ENCODE measurements around the gene PIH1D2.
"Not testable (repeated sequence)": the region's sequence is repeated elsewhere in the genome, so short reads cannot be mapped to it uniquely, and the experiment has no call there.

PIH1D2 gene

GRCh38 chr11:112051768-112052167 lies 22.0 kb downstream of the PIH1D2 start:
- no peak for DNase-seq (ENCODE audit: low read depth, low spot score)

GRCh38 chr11:112050721-112051120 lies 23.1 kb downstream of the PIH1D2 start:
- DNase-seq (ENCODE audit: low read depth, low spot score): no peak

DNA sequence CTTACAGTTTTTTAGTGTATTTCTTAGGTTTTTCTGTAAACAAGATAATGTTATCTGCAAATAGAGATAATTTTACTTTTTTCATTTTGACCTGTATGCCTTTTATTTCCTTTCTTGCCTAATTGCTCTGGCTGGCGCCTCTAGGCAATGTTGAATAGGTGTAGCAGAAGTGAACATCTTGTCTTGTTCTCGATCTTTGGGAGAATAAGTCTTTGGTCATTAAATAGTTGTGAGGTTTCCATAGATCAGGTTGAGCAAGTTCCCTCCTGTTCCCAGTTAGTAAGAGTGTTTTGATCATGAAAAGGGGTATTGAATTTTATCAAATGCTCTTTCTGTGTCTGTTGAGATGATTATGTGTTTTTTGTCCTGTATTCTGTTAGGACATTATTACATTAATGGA lies 24.0 kb downstream of the PIH1D2 start:
- DNase-seq (ENCODE audit: low read depth, low spot score): no peak

DNA sequence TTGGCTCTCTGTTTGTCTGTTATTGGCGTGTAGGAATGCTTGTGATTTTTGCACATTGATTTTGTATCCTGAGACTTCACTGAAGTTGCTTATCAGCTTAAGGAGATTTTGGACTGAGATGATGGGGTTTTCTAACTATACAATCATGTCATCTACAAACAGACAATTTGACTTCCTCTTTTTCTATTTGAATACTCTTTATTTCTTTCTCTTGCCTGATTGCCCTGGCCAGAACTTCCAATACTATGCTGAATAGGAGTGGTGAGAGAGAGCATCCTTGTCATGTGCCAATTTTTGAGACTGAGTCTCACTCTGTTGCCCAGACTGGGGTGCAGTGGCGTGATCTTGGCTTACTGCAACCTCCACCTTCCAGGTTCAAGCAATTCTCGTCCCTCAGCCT lies 25.6 kb downstream of the PIH1D2 start:
- not testable (repeated sequence) for DNase-seq (ENCODE audit: low read depth, low spot score)

DNA sequence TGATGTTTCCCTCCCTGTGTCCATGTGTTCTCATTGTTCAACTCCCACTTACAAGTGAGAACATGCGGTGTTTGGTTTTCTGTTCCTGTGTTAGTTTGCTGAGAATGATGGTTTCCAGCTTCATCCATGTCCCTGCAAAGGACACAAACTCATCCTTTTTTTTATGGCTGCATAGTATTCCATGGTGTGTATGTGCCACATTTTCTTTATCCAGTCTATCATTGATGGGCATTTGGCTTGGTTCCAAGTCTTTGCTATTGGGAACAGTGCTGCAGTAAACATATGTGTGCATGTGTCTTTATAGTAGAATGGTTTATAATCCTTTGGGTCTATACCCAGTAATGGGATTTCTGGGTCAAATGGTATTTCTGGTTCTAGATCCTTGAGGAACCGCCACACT lies 27.2 kb downstream of the PIH1D2 start:
- DNase-seq (ENCODE audit: low read depth, low spot score): not testable (repeated sequence)

- no peak for DNase-seq (ENCODE audit: low read depth, low spot score)
Measured at GRCh38 chr11:112044961-112045360, 28.9 kb downstream of the PIH1D2 start.

DNA sequence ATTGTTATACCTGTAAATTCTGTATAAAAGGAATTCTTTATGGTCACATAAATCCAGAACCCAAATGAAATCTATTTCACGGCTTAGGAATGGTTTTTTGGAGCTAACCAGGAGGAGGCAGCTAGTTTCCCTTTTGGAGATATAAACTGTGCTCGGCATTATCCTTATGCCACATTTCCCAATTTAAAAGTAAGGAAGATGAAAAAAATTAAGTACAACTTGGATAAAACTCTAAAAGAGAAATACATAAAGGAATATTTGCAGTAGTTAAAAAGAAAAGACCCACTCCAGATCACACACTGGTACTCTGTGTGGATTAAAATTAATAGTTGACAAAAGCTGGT lies 30.9 kb downstream of the PIH1D2 start:
- no peak for DNase-seq (ENCODE audit: low read depth, low spot score)

DNA sequence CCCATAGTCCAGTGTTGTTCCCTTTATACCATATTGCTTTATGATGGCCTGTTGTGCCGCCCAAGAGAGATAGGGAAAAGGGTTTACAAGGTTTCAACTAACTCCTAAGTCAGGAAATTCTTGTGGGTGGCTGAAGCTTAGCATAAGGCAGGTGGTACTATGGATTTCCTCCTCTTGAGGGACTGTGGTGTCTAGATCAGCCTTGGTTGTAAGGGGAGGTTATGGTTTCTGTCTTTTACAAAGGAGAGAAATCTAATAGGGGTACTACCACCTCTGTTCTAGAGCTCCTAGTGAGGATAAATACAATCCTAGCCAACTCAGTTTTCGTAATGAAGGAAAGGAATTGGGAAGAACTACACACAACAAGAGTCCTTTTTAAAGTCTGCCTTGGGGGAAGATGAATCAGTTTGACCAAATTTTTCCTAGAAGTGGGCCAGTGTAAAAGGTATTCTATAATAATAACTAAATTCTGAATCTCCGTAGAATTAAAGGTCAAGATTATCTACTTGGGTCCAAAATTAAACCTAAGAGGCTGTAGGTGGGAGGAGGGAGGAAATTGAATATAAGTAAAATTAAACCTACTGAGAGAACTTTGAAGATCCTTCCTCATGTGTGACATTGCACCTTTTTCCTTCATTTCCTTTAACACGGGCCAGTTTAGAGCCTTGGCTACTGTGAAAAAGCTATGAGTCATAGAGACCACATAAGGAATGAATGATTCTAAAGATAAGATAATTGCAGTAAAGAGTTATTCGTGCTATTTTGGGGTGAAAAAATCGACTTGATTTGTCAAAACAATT lies 31.5 kb downstream of the PIH1D2 start:
- DNase-seq (ENCODE audit: low read depth, low spot score): no peak

DNA sequence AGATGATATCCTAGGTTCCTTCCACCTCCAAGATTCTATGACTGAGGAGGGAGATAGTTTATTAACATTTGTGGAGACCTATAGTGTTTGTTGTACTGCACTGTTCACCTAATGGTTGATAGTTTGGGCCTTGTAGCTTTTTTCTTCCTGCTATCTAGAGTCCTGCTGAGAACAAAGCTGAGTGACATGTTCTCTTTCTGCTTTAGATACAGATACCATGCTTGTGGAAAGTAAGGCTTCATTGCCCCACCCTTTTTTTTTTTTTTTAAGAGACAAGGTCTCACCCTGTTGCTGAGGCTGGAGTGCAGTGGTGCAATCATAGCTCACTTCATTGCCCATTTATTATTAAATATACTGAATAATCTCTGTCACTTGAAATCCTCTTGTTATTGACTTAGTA lies 36.3 kb downstream of the PIH1D2 start:
- DNase-seq (ENCODE audit: low read depth, low spot score): no peak

- DNase-seq (ENCODE audit: low read depth, low spot score): no peak
Measured at GRCh38 chr11:112033902-112034301, 39.9 kb downstream of the PIH1D2 start.

- no peak for DNase-seq (ENCODE audit: low read depth, low spot score)
Measured at GRCh38 chr11:112029460-112029859, 44.4 kb downstream of the PIH1D2 start.

GRCh38 chr11:112026784-112027410 lies 46.9 kb downstream of the PIH1D2 start:
- not testable (repeated sequence) for DNase-seq (ENCODE audit: low read depth, low spot score)

DNA sequence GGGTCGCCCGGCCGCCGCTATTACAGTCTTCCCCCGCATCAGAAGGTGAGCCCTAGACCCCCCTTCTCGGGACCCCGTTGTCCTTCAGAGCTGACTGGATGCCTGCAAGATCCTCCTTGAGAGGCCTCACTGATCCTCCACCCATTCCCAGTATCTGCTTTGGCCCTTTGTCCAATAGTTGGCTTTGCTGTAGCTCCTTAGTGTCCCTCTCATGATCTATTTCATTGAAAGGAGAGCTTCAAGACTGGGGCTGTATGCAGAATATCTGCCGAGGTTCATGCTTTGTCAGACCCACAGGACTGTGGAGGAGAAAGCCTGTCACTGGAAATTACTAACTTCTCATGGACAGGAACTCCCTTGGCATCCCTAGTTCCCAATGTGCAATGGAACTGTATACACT lies 48.1 kb downstream of the PIH1D2 start:
- DNase-seq (ENCODE audit: low read depth, low spot score): no peak

GRCh38 chr11:112024773-112025678 lies 48.8 kb downstream of the PIH1D2 start, which contains the start of gene DLAT:
Gene DLAT (plus strand): TSS chr11:112025408. CDS start chr11:112025473, 65 bp downstream.
- DNase-seq (ENCODE audit: low read depth, low spot score): peak; percentile 80

GRCh38 chr11:112024178-112024772 lies 49.5 kb downstream of the PIH1D2 start:
- peak; percentile 7 for DNase-seq (ENCODE audit: low read depth, low spot score)

DNA sequence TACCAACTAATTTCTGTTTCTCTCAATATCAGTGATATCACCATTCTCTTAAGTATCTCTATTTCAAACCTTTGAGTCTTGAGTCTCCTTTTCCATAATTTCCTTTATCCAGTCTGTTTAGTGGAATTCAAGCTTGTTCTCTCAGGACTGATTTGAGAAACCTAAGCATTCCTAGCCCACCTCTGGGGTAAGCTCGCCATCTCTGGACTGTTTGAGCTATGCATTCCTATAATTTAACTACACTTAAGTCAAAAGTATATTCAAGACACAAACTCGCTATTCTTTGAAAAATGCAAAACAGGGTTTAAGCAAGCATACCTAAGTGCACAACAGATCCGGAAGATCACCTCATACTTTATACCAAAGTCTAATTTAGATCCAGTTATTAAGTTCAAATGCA lies 50.7 kb downstream of the PIH1D2 start:
- no peak for DNase-seq (ENCODE audit: low read depth, low spot score)

DNA sequence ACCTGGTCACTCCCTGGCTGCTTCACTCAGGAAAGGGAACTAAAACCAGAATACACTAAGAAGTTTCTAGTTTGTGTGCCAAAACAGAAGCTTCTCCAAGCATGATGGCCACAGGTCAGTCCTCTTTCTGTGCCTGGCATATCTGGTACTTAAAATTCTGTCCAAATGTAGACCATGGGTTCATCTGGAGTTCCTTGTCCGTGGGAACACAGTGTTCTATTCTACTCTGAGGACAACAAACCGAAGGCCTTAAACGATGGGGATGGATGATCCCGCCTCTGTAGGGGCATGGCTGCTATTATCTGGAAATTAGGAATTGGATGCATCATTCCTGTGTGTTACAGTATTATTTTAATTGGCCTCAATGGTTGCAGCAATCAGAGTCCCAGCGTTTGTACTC lies 54.8 kb downstream of the PIH1D2 start:
- DNase-seq (ENCODE audit: low read depth, low spot score): no peak

All from iPS DF 19.7 (cell line).